HG03103 (cell line): ENCODE measurements around the gene UNKL.

Experiments
- ATAC-seq: cut with Tn5 transposase; IDR thresholded peaks from one replicate; pipeline ENCODE4 v1.9.1; 2021; ENCODE audit warnings: low read depth; ENCODE audit not compliant: unreplicated experiment

The UNKL gene

GRCh38 chr16:1414532-1415260 is at the start of gene UNKL:
TSS of gene UNKL (minus strand) at chr16:1414704. CDS start at chr16:1414691, 13 bp downstream.
- no peak for ATAC-seq

DNA sequence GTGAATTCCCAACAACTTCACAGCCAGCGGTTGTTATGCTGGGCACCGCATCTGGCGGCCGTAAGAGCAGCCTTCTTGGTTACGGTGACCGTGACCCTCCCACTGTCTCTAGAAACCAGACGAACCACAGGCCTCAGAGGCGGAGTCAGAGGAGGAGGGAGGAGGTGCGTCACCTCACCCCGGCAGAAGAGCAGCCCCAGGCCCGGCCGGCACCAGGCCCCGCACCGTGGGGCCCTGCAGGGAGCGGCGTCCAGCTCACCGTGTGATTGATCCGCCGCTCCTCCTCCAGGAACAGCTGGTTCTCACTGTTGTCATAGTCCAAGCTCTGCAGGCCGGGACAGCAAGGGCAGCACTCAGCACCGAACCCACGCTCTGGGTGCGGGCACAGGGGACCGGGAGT is 46.6 kb upstream of the UNKL start:
- ATAC-seq: no peak

DNA sequence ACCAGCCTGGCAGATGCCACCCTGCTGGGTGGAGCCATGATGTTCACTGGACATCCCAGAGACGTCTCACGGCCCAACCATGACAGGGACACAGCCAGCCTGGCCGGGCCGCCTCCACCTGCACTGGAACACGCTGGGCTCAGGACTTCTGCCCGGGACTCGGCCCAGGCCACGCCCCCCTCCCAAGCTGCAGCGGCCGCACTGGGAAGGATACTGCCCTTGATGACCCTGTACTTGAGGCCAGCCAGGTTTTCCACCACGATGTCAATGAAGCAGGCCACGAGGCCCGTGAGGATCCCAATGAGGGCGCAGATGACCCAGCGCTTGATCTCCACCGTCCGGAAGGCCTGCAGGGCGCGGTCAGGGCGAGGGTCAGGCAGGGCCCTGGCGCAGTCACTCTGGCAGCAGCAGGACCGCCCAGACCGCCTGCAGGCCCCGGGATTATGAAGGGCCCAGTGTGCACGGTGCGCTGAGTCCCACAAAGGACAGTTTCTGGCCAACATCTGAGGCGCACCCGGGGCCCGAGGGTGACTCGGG is 46.2 kb upstream of the UNKL start:
- no peak for ATAC-seq

GRCh38 chr16:1459967-1460366 is 45.5 kb upstream of the UNKL start:
- ATAC-seq: no peak

DNA sequence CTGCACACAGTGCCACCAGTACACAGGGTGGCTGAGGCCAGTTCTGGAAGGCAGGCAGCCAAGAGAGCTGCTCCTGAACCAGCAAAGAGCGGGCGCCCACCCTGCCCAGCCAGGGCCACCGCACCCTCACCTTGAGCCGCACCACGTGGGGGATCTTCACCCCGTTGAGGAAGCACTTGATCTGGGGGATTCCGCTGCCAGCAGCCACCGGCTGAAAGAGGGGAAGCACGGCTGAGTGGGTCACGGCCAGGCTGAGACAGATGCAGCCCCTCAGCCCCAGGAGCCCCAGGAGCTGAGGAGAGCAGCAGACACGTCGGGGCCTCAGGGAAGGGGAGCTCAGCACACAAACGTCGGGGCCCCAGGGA is 44.5 kb upstream of the UNKL start:
- no peak for ATAC-seq

- no peak for ATAC-seq
Measured at GRCh38 chr16:1458336-1458976, 44.0 kb upstream of the UNKL start.

- ATAC-seq: no peak
Measured at GRCh38 chr16:1457489-1458245, 43.2 kb upstream of the UNKL start.

DNA sequence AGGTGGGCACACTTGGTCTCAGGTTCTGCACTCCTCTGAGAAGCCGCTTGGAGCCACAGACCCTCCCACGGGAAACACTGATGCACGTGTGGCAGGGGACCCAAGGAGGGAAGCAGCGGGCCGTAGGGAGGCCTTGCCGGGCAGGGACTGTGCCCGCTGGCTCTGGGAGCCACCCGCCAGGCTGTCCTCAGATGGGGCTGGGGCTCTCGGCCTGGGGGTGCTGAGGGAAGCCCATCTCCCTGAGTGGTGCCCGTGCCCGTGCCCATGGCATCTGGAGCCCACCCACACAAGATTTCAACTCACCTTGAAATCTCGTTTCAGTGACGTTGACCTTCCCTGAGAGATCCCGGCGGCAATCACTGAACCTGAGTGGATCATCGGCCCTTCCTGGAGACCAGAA is 42.4 kb upstream of the UNKL start:
- ATAC-seq: no peak

- no peak for ATAC-seq
Measured at GRCh38 chr16:1455190-1456171, 41.0 kb upstream of the UNKL start.

- no peak for ATAC-seq
Measured at GRCh38 chr16:1454561-1454960, 40.1 kb upstream of the UNKL start.

- no peak for ATAC-seq
Measured at GRCh38 chr16:1453316-1453715, 38.8 kb upstream of the UNKL start.

GRCh38 chr16:1452530-1452929 is 38.0 kb upstream of the UNKL start:
- no peak for ATAC-seq

- ATAC-seq: no peak
Measured at GRCh38 chr16:1451702-1452392, 37.3 kb upstream of the UNKL start.

DNA sequence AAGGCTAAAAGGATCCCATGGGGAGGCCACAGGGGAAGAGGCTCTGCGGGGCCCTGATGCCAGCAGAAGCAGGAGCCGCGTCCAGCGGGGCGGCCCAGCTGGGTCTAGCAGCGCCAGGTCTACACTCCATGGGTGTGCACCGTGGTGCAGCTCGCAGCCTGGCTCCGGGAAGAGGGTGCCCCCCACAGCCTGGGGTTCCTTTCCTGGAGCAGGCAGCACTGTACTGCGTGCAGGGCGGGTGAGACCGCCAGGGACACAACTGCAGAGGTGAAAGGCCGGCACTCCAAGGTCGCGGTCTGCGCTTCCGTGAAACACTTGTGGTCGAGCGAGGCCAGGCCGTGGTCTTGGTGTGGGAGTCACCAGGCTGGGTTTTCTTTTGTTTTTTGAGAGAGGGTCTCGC is 36.3 kb upstream of the UNKL start:
- ATAC-seq: no peak

- no peak for ATAC-seq
Measured at GRCh38 chr16:1450218-1450617, 35.7 kb upstream of the UNKL start.

- no peak for ATAC-seq
Measured at GRCh38 chr16:1449201-1449788, 34.8 kb upstream of the UNKL start.

- no peak for ATAC-seq
Measured at GRCh38 chr16:1448536-1449116, 34.1 kb upstream of the UNKL start.

DNA sequence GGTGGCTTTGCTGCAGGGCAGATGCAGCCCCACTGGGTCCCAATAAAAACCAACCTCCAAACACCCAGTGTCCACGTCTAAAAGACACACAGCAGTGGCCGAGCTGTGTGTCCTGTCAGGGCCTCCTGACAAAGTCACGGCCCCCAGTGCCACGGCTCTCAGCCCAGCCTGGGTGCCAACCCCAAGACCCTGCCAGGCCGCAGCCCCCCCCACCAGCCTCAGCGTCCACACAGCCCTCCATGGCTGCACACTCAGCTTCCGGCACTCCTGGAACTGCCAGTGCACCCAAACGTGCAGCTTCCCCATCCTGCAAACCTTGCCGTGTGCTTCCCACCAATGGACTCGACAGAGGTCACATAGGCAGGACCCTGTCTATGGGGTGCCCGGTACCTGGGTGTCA is 33.5 kb upstream of the UNKL start:
- no peak for ATAC-seq
